Measurements from ENCODE around the gene CASP10.

DNA sequence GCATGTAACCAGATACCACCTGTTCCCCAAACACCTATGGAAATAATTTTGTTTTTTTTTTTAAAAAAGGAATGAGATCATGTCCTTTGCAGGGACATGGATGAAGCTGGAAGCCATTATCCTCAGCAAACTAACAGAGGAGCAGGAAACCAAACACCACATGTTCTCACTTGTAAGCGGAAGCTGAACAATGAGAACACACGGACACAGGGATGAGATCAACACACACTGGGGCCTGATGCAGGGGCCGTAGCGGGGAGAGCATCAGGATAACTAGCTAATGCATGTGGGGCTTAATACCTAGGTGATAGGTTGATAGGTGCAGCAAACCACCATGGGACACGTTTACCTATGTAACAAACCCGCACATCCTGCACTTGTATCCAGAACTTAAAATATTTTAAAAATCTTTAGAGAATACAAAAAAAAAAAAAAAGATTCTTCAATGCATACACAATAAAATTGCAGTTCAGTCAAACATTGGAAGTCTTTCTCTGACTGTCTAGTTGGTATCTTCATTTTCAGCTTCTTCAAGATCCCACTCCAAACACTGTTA, 11.6 kb upstream of the CASP10 start:
- TF ChIP-seq EZH2 (IDR thresholded peaks at IDR 0.05; ENCODE audit: insufficient read depth, poor library complexity, severe bottlenecking), result no peak
- TF ChIP-seq EZH2phosphoT487 (IDR thresholded peaks at IDR 0.05; ENCODE audit: insufficient read depth, low read depth), result no peak

Data from GM23248 (cell line).